ENCODE results near the gene DOCK2. TPM values are rescaled to one million over a fixed set of nuclear protein-coding genes. Genes with fewer than 3 reads are reported as not detected.

Gene DOCK2
- total RNA-seq, 1 experiment from 2014 or later = 1.4 TPM

GRCh38 chr5:169999621-170000020 lies 362.5 kb downstream of the DOCK2 start:
- ATAC-seq (no peak), DNase-seq (ENCODE audit: low read depth, low spot score) (no peak)
- intact Hi-C loops (cut with micrococcal nuclease; ENCODE audit: unreplicated experiment) = no loop called here
- H3K36me3 ChIP-seq (ENCODE audit: control insufficient read depth, insufficient read depth, low read length) = no peaks in the 10 kb centered on the region
- H3K27me3 ChIP-seq (ENCODE audit: control insufficient read depth, insufficient read depth, low read length) = no peaks in the 10 kb centered on the region
- H3K4me1 ChIP-seq (ENCODE audit: control insufficient read depth, insufficient read depth, low read length) = no peaks in the 10 kb centered on the region
- no TSS peak for BruUV-seq (replicated peaks)
- H3K27ac ChIP-seq (ENCODE audit: low read length) = no peak overlapping the region
- ChIA-PET POLR2A (no interaction called here), CTCF (interaction anchor here (0.5 kb wide), 1 partner anchor 1780 kb away, joined by 3 read pairs; no protein-coding TSS in a partner anchor)
- in situ Hi-C loops (cut with HindIII; ENCODE audit: low pct_unique_long_range_greater_than_20kb, low sequenced_read_pairs) = no loop called here
- no peaks in the 10 kb centered on the region for H3K9me3 ChIP-seq (ENCODE audit: control insufficient read depth, insufficient read depth, low read depth, low read length)
- TF ChIP-seq CTCF (IDR thresholded peaks at IDR 0.05) (no peak), POLR2AphosphoS5 (IDR thresholded peaks at IDR 0.05; ENCODE audit: low read depth, low read length) (no peak), TCF7L2 (IDR thresholded peaks at IDR 0.05; ENCODE audit: low read depth, low read length) (no peak), SIN3A (IDR thresholded peaks at IDR 0.05; ENCODE audit: borderline replicate concordance, insufficient read depth, low read depth, low read length) (no peak)
- TF ChIP-seq, protein P1, sequence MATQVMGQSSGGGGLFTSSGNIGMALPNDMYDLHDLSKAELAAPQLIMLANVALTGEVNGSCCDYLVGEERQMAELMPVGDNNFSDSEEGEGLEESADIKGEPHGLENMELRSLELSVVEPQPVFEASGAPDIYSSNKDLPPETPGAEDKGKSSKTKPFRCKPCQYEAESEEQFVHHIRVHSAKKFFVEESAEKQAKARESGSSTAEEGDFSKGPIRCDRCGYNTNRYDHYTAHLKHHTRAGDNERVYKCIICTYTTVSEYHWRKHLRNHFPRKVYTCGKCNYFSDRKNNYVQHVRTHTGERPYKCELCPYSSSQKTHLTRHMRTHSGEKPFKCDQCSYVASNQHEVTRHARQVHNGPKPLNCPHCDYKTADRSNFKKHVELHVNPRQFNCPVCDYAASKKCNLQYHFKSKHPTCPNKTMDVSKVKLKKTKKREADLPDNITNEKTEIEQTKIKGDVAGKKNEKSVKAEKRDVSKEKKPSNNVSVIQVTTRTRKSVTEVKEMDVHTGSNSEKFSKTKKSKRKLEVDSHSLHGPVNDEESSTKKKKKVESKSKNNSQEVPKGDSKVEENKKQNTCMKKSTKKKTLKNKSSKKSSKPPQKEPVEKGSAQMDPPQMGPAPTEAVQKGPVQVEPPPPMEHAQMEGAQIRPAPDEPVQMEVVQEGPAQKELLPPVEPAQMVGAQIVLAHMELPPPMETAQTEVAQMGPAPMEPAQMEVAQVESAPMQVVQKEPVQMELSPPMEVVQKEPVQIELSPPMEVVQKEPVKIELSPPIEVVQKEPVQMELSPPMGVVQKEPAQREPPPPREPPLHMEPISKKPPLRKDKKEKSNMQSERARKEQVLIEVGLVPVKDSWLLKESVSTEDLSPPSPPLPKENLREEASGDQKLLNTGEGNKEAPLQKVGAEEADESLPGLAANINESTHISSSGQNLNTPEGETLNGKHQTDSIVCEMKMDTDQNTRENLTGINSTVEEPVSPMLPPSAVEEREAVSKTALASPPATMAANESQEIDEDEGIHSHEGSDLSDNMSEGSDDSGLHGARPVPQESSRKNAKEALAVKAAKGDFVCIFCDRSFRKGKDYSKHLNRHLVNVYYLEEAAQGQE (IDR thresholded peaks at IDR 0.05; ENCODE audit: insufficient read depth in 1 of 2, low read depth in 2 of 2, low read length in 1 of 2) = no peak
- no peak overlapping the region for H3K4me3 ChIP-seq (ENCODE audit: low read depth in 2 of 2, low read length in 2 of 2)

- ChIA-PET CTCF (no interaction called here), POLR2A (no interaction called here)
- Histone ChIP-seq H3K27me3 (ENCODE audit: control insufficient read depth, insufficient read depth, low read length) (no peaks in the 10 kb centered on the region), H3K4me1 (ENCODE audit: control insufficient read depth, insufficient read depth, low read length) (no peaks in the 10 kb centered on the region), H3K27ac (ENCODE audit: low read length) (no peak overlapping the region), H3K36me3 (ENCODE audit: control insufficient read depth, insufficient read depth, low read length) (no peaks in the 10 kb centered on the region), H3K9me3 (ENCODE audit: control insufficient read depth, insufficient read depth, low read depth, low read length) (no peaks in the 10 kb centered on the region), H3K4me3 (ENCODE audit: low read depth in 2 of 2, low read length in 2 of 2) (no peak overlapping the region)
- ATAC-seq (no peak), DNase-seq (ENCODE audit: low read depth, low spot score) (no peak)
- in situ Hi-C loops (cut with HindIII; ENCODE audit: low pct_unique_long_range_greater_than_20kb, low sequenced_read_pairs) (no loop called here), intact Hi-C loops (cut with micrococcal nuclease; ENCODE audit: unreplicated experiment) (no loop called here)
- BruUV-seq (replicated peaks) = no TSS peak
- no peak for TF ChIP-seq POLR2AphosphoS5 (IDR thresholded peaks at IDR 0.05; ENCODE audit: low read depth, low read length)
- TF ChIP-seq TCF7L2 (IDR thresholded peaks at IDR 0.05; ENCODE audit: low read depth, low read length) = no peak
- TF ChIP-seq CTCF (IDR thresholded peaks at IDR 0.05) = no peak
- TF ChIP-seq, protein P1 (IDR thresholded peaks at IDR 0.05; ENCODE audit: insufficient read depth in 1 of 2, low read depth in 2 of 2, low read length in 1 of 2) = no peak
Observed at GRCh38 chr5:170000155-170000554, 363.1 kb downstream of the DOCK2 start.
